Suprapubic skin (tissue), 4 donors: ENCODE measurements around the gene ANKRD65.
"Not testable (repeated sequence)": the region's sequence is repeated elsewhere in the genome, so short reads cannot be mapped to it uniquely, and the experiment has no call there.

Experiments
- CTCF ChIP-seq, 2 donors: fragments of 200-600 bp in 1 of 2; fragments of 450-650 bp in 1 of 2; sonication (generic) in 1 of 2; IDR thresholded peaks; one replicate each; pipeline ENCODE4 v1.5.1; 2016 to 2019; ENCODE audit warnings: antibody characterized with exemption in 2 of 2, mild to moderate bottlenecking in 1 of 2, moderate library complexity in 1 of 2
- EP300 ChIP-seq: sonication (generic); formaldehyde crosslinking; IDR thresholded peaks from one replicate; pipeline ENCODE4 v1.6.1; 2017; ENCODE audit warnings: antibody characterized with exemption
- POLR2A ChIP-seq, 2 donors: fragments of 450-650 bp; IDR thresholded peaks; one replicate each; pipeline ENCODE4 v1.6.1; 2017; ENCODE audit warnings: antibody characterized with exemption in 2 of 2, mild to moderate bottlenecking in 2 of 2, moderate library complexity in 2 of 2
- POLR2AphosphoS5 ChIP-seq, 3 donors: sonication (generic); formaldehyde crosslinking; IDR thresholded peaks; one replicate each; pipeline ENCODE4 v1.6.1; 2017; ENCODE audit warnings: antibody characterized with exemption in 3 of 3

GRCh38 chr1:1370094-1370493 lies 51.0 kb downstream of the ANKRD65 start:
- TF ChIP-seq CTCF (IDR thresholded peaks at IDR 0.05); POLR2A (IDR thresholded peaks at IDR 0.05); POLR2AphosphoS5 (IDR thresholded peaks at IDR 0.05); EP300: not testable (repeated sequence)
